NCI-H1436 (cell line): Measurements from ENCODE around the gene RARS1.

ENCODE experiments used
- DNase-seq: peaks from one replicate; lab custom pipeline; 2025; lab: John Stamatoyannopoulos, UW

RARS1 gene

DNA sequence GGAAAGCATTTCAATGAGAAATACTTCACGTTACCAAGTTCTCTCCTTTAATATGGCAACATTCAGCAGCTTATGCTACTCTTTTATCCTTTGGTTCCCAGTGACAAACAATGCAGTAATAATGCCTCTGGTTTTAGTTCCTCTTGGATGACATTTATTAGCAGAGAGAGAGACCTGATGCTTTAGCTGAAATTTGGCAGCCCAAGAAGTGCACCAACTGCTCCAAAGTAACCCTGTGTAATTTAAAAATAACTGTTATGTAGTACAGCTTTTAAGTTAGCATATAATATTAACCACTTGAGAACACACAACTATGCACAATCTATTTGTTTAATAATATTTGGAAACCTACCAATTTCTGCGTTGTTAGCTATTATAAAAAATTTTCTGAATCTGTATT lies 71.1 kb downstream of the RARS1 start:
- no peak for DNase-seq

DNA sequence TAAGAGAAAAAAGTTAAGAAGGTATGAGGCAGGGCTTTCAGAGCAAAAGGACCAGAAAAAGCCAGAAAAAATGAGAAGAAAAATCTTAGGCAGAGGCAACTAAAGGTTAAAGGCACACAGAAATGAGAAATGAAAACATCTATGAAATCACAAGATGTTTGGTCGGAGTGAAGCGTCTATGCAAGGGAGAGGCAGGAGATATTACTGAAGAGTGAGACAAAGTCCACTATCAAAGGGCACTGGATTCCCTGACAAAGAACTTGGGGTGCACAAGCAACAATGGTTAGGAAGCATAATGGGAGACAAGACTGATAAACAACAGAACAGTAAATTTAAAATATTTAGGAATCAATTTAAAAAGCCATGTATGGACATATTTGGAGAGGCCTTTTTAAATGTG lies 76.0 kb downstream of the RARS1 start:
- no peak for DNase-seq

- no peak for DNase-seq
These were observed 77.7 kb downstream of the RARS1 start for GRCh38 chr5:168563959-168564358.

- DNase-seq, result no peak
These were observed 82.5 kb downstream of the RARS1 start for GRCh38 chr5:168568738-168569137.
